Measurements from ENCODE around the gene NFIB.

GRCh38 chr9:14349447-14350348 lies 35.8 kb upstream of the NFIB start:
- TF ChIP-seq USF2 (IDR thresholded peaks at IDR 0.05; ENCODE audit: low read depth, low read length) (no peak), CTCF (conservative IDR thresholded peaks at IDR 0.05; ENCODE audit: low read depth, low read length) (no peak), MAZ (IDR thresholded peaks at IDR 0.05; ENCODE audit: borderline replicate concordance, low read depth, low read length) (no peak), POLR2A (IDR thresholded peaks at IDR 0.05; ENCODE audit: low read depth, low read length) (no peak)
